ENCODE data around the gene CDCA7L. TPM values are rescaled to one million over a fixed set of nuclear protein-coding genes. Genes with fewer than 3 reads are reported as not detected.

The CDCA7L gene
- total RNA-seq, result 10 to 100 TPM; 20.8 to 33.7 (median 27.0) TPM
- long read RNA-seq, donor 1, transcript CDCA7L-202 (9 exons, 1,830 nt), result minor isoform, 7 of 36 reads
- long read RNA-seq, donor 1, transcript CDCA7L-203 (10 exons, 3,066 nt), result major isoform, 14 of 36 reads
- long read RNA-seq, donor 1, partial matches to known transcripts, result 1 of 36 reads
- long read RNA-seq, donor 1, other reads (novel, unspliced or antisense), result 13 of 36 reads
- long read RNA-seq, donor 2, partial matches to known transcripts, result 3 of 11 reads
- long read RNA-seq, donor 2, other reads (novel, unspliced or antisense), result 3 of 11 reads

GRCh38 chr7:21945454-21946221 is at the start of gene CDCA7L:
CDCA7L (minus strand) TSS chr7:21945899; CDS start chr7:21945804, 95 bp downstream.
- DNase-seq (peak; percentile 81 to 86 (median 86)), ATAC-seq (peak; percentile 87)
- TF ChIP-seq CTCF (IDR thresholded peaks at IDR 0.05), result no peak
- Histone ChIP-seq H3K4me3 (peak within 1 kb of the TSS; percentile 22), H3K36me3 (ENCODE audit: low read depth) (no peaks in the 10 kb centered on the region), H3K4me1 (ENCODE audit: low read depth) (peaks cover 20% of the 10 kb centered on the region), H3K9me3 (no peaks in the 10 kb centered on the region)
- intact Hi-C loops (cut with DNase I, micrococcal nuclease), result loop anchor here in 1 of 2 donors (10.0 kb wide), 1 partner anchor 81 kb away; no protein-coding TSS in a partner anchor

GRCh38 chr7:21986096-21986495 is 40.4 kb upstream of the CDCA7L start:
- no peak for TF ChIP-seq CTCF (IDR thresholded peaks at IDR 0.05)
- no peak for ATAC-seq
- Histone ChIP-seq H3K4me1 (ENCODE audit: low read depth) (no peaks in the 10 kb centered on the region), H3K4me3 (no peak overlapping the region), H3K36me3 (ENCODE audit: low read depth) (no peaks in the 10 kb centered on the region), H3K9me3 (no peaks in the 10 kb centered on the region)
- DNase-seq, result no peak
- intact Hi-C loops (cut with DNase I, micrococcal nuclease), result no loop called here

GRCh38 chr7:21984042-21984441 is 38.3 kb upstream of the CDCA7L start:
- no peaks in the 10 kb centered on the region for H3K36me3 ChIP-seq (ENCODE audit: low read depth)
- TF ChIP-seq CTCF (IDR thresholded peaks at IDR 0.05), result no peak
- no peaks in the 10 kb centered on the region for H3K9me3 ChIP-seq
- H3K4me3 ChIP-seq, result no peak overlapping the region
- DNase-seq (no peak), ATAC-seq (no peak)
- intact Hi-C loops (cut with DNase I, micrococcal nuclease), result no loop called here
- H3K4me1 ChIP-seq (ENCODE audit: low read depth), result no peaks in the 10 kb centered on the region

GRCh38 chr7:21983056-21983455 is 37.4 kb upstream of the CDCA7L start:
- no peaks in the 10 kb centered on the region for H3K9me3 ChIP-seq
- no peaks in the 10 kb centered on the region for H3K4me1 ChIP-seq (ENCODE audit: low read depth)
- H3K36me3 ChIP-seq (ENCODE audit: low read depth), result no peaks in the 10 kb centered on the region
- no peak for TF ChIP-seq CTCF (IDR thresholded peaks at IDR 0.05)
- intact Hi-C loops (cut with DNase I, micrococcal nuclease), result no loop called here
- ATAC-seq (no peak), DNase-seq (no peak)
- no peak overlapping the region for H3K4me3 ChIP-seq

- TF ChIP-seq CTCF (IDR thresholded peaks at IDR 0.05), result no peak
- intact Hi-C loops (cut with DNase I, micrococcal nuclease), result no loop called here
- H3K36me3 ChIP-seq (ENCODE audit: low read depth), result no peaks in the 10 kb centered on the region
- DNase-seq (no peak), ATAC-seq (no peak)
- H3K4me1 ChIP-seq (ENCODE audit: low read depth), result no peaks in the 10 kb centered on the region
- no peak overlapping the region for H3K4me3 ChIP-seq
- H3K9me3 ChIP-seq, result no peaks in the 10 kb centered on the region
Observed at GRCh38 chr7:21981524-21981923, 35.8 kb upstream of the CDCA7L start.
